Sigmoid colon (tissue), 7 donors: ENCODE measurements around the gene HSPB7. TPM values are rescaled to one million over a fixed set of nuclear protein-coding genes. Genes with fewer than 3 reads are reported as not detected.
"Not testable (repeated sequence)": the region's sequence is repeated elsewhere in the genome, so short reads cannot be mapped to it uniquely, and the experiment has no call there.

ENCODE experiments used
- DNase-seq: peaks from one replicate; pipeline ENCODE4 v3.0.0-alpha.2; 2019
- H3K27ac ChIP-seq, 4 donors: fragments of 200-600 bp; sonication (generic); one replicate each; pipeline ENCODE4 v1.5.1; 2016 to 2019; ENCODE audit warnings: mild to moderate bottlenecking in 1 of 4
- H3K27me3 ChIP-seq, 3 donors: fragments of 200-600 bp; sonication (generic); one replicate each; pipeline ENCODE4 v1.5.1; 2019; ENCODE audit warnings: mild to moderate bottlenecking in 1 of 3
- H3K36me3 ChIP-seq, 4 donors: fragments of 200-600 bp; sonication (generic); one replicate each; pipeline ENCODE4 v1.5.1; 2016 to 2019
- H3K4me1 ChIP-seq, 4 donors: fragments of 200-600 bp; sonication (generic); one replicate each; pipeline ENCODE4 v1.5.1; 2017 to 2019
- H3K4me3 ChIP-seq, 4 donors: fragments of 200-600 bp; sonication (generic); one replicate each; pipeline ENCODE4 v1.5.1; 2017 to 2019; ENCODE audit warnings: mild to moderate bottlenecking in 2 of 4, moderate library complexity in 1 of 4
- H3K9me3 ChIP-seq, 4 donors: fragments of 200-600 bp in 3 of 4; sonication (generic) in 3 of 4; one replicate each; pipeline versions ENCODE4 v1.5.1 to v1.6.1; 2013 to 2019
- CTCF ChIP-seq, 4 experiments: fragments of 450-650 bp in 3 of 4; fragments of 200-600 bp in 1 of 4; IDR thresholded peaks; one replicate each; pipeline ENCODE4 v1.5.1; 2016 to 2019; ENCODE audit warnings: antibody characterized with exemption in 4 of 4, mild to moderate bottlenecking in 3 of 4, moderate library complexity in 2 of 4
- EP300 ChIP-seq, 4 donors: sonication (generic); formaldehyde crosslinking; IDR thresholded peaks; one replicate each; pipeline ENCODE4 v1.6.1; 2017; ENCODE audit warnings: antibody characterized with exemption in 4 of 4
- POLR2A ChIP-seq, 2 donors: fragments of 450-650 bp; IDR thresholded peaks; one replicate each; pipeline ENCODE4 v1.6.1; 2016; ENCODE audit warnings: antibody characterized with exemption in 2 of 2, mild to moderate bottlenecking in 2 of 2, moderate library complexity in 2 of 2
- POLR2AphosphoS5 ChIP-seq, 4 donors: sonication (generic); formaldehyde crosslinking; IDR thresholded peaks; one replicate each; pipeline ENCODE4 v1.6.1; 2017; ENCODE audit warnings: antibody characterized with exemption in 4 of 4
- WGBS, 2 donors: extraction: QIAGEN DNeasy Blood & Tissue Kit; methylation state at CpG; one replicate each; pipeline ENCODE4 v1.1.7; 2013; 5-methylcytosine and 5-hydroxymethylcytosine counted together
- intact Hi-C: fragments of 100-400 bp; cut with DNase I; formaldehyde crosslinking; loops from one replicate; pipeline ENCODE4 v1.15.1; 2023
- polyA plus RNA-seq, 3 donors: library from polyadenylated mRNA; stranded (reverse); fragments of 200-250 nt; gene quantifications; one replicate each; pipeline ENCODE4 v1.2.3, GENCODE V29; 2013
- total RNA-seq, 4 donors: library from RNA; depleted of rRNA; stranded (reverse); fragments of >200 nt; gene quantifications; one replicate each; pipeline ENCODE4 v1.1.0, GENCODE V29; 2016
- donor health status: healthy with polysubstance abuse.
- donor health status: Bipolar disorder and iron deficiency.
- donor health status: healthy.

HSPB7 gene
- total and polyA plus RNA-seq, 7 donors: 6.7 to 224 (median 44.4) TPM

GRCh38 chr1:16005597-16005996, 12.2 kb downstream of the HSPB7 start:
- H3K9me3 ChIP-seq: no peaks in the 10 kb centered on the region
- TF ChIP-seq EP300 (IDR thresholded peaks at IDR 0.05) (no peak), POLR2A (IDR thresholded peaks at IDR 0.05) (no peak), POLR2AphosphoS5 (IDR thresholded peaks at IDR 0.05) (no peak), CTCF (IDR thresholded peaks at IDR 0.05) (no peak)
- 80 to 84% methylated on average over 5 of the region's 5 CpGs for WGBS, 2 donors
- intact Hi-C loops: loop anchor here (5.0 kb wide), 1 partner anchor 188 kb away; no protein-coding TSS in a partner anchor
- no peak overlapping the region for H3K4me3 ChIP-seq
- no peak for DNase-seq
- H3K4me1 ChIP-seq: peaks cover 0 to 6% (median 0%) of the 10 kb centered on the region in 4 donors
- H3K27me3 ChIP-seq: no peaks in the 10 kb centered on the region
- no peaks in the 10 kb centered on the region for H3K36me3 ChIP-seq
- H3K27ac ChIP-seq: no peak overlapping the region

- DNase-seq: not testable (repeated sequence)
Measured at GRCh38 chr1:16001274-16001673, 16.6 kb downstream of the HSPB7 start.

DNA sequence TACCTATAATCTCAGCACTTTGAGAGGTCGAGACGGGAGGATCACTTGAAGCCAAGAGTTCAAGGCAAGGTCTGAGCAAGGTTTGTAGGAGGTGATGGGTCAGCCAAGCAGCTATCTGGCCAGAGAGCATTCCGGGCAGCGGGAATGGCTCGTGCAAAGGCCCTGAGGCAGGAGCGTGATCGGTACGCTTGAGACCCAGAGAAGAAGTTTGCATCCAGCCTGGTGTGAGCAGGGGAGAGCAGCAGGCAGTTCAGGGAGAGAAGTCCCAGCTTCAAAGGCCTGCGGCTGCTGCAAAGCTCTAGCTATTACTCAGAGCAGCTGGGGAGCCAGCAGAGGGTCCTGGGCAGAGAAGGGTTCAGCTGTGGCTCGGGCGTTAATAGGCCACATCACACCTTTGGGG, 18.9 kb downstream of the HSPB7 start:
- H3K4me1 ChIP-seq: no peaks in the 10 kb centered on the region
- no peak overlapping the region for H3K4me3 ChIP-seq
- TF ChIP-seq CTCF (IDR thresholded peaks at IDR 0.05): no peak
- no peak for TF ChIP-seq POLR2A (IDR thresholded peaks at IDR 0.05)
- TF ChIP-seq POLR2AphosphoS5 (IDR thresholded peaks at IDR 0.05): no peak
- no peak for TF ChIP-seq EP300 (IDR thresholded peaks at IDR 0.05)
- intact Hi-C loops: no loop called here
- H3K36me3 ChIP-seq: no peaks in the 10 kb centered on the region
- 95 to 96% methylated on average over 11 of the region's 11 CpGs for WGBS, 2 donors
- H3K9me3 ChIP-seq: no peaks in the 10 kb centered on the region
- no peaks in the 10 kb centered on the region for H3K27me3 ChIP-seq
- peak; percentile 42 for DNase-seq
- H3K27ac ChIP-seq: no peak overlapping the region

More at GRCh38 chr1:16001274-16001673, 16.6 kb downstream of the HSPB7 start:
- WGBS, 2 donors: 85 to 86% methylated on average over 10 of the region's 10 CpGs
- H3K4me3 ChIP-seq, H3K27me3 ChIP-seq, H3K9me3 ChIP-seq, intact Hi-C loops, H3K4me1 ChIP-seq, H3K36me3 ChIP-seq, H3K27ac ChIP-seq: not testable (repeated sequence)

GRCh38 chr1:15997637-15998280, 20.1 kb downstream of the HSPB7 start:
- intact Hi-C loops: no loop called here
- Histone ChIP-seq H3K27me3 (no peaks in the 10 kb centered on the region), H3K9me3 (no peaks in the 10 kb centered on the region), H3K4me1 (no peaks in the 10 kb centered on the region), H3K36me3 (no peaks in the 10 kb centered on the region), H3K4me3 (no peak overlapping the region), H3K27ac (no peak overlapping the region)
- WGBS, 2 donors: 90 to 92% methylated on average over 9 of the region's 9 CpGs
- DNase-seq: peak; percentile 39
- TF ChIP-seq POLR2AphosphoS5 (IDR thresholded peaks at IDR 0.05) (no peak), CTCF (IDR thresholded peaks at IDR 0.05) (no peak), POLR2A (IDR thresholded peaks at IDR 0.05) (no peak)

- no peak for DNase-seq
- intact Hi-C loops: no loop called here
Measured at GRCh38 chr1:15997076-15997585, 20.7 kb downstream of the HSPB7 start.

More at GRCh38 chr1:15997076-15997585, 20.7 kb downstream of the HSPB7 start:
- no peaks in the 10 kb centered on the region for H3K27me3 ChIP-seq
- H3K4me3 ChIP-seq: no peak overlapping the region
- 85 to 90% methylated on average over 9 of the region's 9 CpGs for WGBS, 2 donors
- TF ChIP-seq CTCF (IDR thresholded peaks at IDR 0.05): no peak
- TF ChIP-seq POLR2AphosphoS5 (IDR thresholded peaks at IDR 0.05): no peak
- TF ChIP-seq POLR2A (IDR thresholded peaks at IDR 0.05): no peak
- TF ChIP-seq EP300 (IDR thresholded peaks at IDR 0.05): no peak
- H3K36me3 ChIP-seq: no peaks in the 10 kb centered on the region
- H3K4me1 ChIP-seq: no peaks in the 10 kb centered on the region
- no peaks in the 10 kb centered on the region for H3K9me3 ChIP-seq
- no peak overlapping the region for H3K27ac ChIP-seq
